Activated CD4-positive, alpha-beta T cell treated with anti-CD3 and anti-CD28 coated beads, Interleukin-2, amount 50 U/mL, for 48 hours (primary cell): ENCODE results near the gene HERPUD1.

ENCODE experiments used
- DNase-seq, 2 experiments: peaks; one replicate each; pipeline ENCODE4 v3.0.0-alpha.2; 2020

Gene HERPUD1

DNA sequence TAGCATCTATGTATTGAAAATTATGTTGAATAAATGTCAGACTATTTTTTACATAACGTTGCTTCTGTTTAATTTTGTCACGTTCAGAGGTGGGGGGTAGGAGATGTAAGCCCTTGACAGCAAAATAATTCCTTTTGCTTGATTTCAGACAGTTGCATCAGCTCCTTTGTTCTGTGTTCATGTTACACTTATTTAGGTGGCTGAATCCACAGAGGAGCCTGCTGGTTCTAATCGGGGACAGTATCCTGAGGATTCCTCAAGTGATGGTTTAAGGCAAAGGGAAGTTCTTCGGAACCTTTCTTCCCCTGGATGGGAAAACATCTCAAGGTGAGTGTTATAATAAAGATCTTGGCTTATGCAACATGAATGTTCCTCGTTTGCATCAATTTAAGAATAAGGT, 4.5 kb downstream of the HERPUD1 start:
- no peak for DNase-seq

DNA sequence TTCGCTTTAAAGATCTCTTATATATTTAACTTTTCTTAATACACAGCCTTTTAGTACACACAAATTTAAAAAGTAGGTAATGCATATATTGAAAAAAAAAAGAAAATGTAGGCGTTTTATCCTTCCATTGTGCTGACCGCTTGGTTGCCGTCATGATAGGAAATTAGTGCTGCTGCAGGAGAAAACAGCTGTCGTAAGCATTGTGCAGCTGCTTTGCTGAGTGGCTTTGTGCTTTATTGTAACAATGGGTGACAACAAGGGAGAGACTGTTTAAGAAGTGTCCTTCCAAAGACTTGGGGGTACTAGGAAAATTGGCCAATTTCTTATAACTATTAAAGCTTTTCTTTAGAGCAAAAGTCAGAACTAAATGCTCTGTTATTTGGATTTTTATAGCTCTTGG, 5.0 kb downstream of the HERPUD1 start:
- DNase-seq, result no peak

DNA sequence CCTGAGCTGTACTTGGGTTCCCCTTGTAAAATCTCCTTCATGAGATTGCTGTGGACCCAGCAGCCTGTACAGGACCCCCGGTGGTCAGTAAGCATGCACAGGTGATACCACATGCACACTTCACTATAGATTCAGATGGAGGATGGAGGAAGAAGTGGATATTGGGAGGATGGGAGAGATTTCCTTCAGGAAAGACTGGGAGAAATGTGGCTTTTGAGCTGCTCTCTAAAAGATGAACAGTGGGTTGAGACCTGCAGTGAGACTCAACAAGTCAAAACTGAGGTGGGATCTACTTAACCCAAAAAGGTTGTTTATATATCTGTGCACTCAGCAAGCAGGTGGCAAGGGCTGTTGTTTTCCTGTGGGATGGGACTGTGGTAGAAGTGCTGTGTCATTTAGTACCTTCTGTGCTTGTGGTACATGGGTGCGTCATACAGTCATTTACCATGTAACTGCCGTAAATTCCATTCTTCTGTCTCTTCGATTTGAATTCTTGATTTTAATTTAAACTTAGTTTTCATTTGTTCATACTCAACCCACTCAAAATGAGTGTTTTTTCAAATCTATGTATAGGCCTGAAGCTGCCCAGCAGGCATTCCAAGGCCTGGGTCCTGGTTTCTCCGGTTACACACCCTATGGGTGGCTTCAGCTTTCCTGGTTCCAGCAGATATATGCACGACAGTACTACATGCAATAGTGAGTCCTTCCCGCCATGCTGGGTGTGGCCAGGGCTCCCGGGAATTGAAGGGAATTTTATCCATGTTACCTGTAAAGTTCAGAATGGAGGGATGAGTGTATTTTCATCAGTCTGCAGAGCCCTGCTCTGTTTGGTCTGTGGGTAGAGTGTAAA, 6.9 kb downstream of the HERPUD1 start:
- peak; percentile 48 to 65 for DNase-seq

DNA sequence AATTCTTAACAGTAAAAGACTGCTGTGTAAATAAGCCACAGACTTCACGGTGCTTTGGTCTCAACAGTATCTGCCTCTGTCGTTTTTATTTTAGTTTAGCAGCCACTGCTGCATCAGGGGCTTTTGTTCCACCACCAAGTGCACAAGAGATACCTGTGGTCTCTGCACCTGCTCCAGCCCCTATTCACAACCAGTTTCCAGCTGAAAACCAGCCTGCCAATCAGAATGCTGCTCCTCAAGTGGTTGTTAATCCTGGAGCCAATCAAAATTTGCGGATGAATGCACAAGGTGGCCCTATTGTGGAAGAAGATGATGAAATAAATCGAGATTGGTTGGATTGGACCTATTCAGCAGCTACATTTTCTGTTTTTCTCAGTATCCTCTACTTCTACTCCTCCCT, 7.9 kb downstream of the HERPUD1 start:
- DNase-seq, result no peak

DNA sequence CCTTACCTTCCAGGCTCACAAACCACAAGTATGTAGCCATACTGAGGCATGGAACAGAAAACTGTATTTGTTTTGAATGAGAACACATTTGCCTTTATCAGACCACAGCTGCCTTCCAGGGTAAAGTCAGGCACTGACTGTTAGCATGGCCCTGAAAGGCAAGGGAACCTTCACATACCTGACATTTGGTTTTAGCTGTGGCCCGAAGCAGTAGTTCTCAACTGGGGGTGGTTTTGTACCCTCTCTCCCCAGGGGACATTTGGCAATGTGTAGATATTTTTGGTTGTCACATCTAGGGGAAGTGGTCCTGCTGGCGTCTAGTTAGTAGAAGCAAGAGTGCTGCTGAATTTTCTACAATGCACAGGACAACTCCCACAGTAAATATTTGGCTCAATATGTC, 9.2 kb downstream of the HERPUD1 start:
- DNase-seq, result no peak

DNA sequence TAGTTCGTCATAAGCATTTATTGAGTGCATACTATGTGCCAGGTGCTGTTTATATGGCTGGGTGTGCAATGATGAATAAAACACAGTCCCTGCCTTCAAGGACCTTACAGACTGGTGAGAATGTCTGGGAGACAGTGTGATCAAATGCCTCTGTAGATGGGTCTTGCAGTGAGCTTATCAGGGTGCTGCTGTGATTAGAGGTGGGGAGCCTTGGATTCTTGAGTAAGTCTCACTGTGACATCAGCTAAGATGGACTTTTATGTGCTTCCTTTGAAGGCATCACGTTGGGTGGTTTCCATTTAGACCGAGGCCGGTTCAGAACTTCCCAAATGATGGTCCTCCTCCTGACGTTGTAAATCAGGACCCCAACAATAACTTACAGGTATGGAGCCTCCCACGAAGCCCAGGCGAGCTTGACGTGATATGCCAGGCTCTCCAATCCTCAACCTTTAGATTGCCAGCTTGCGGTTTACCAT, 10.0 kb downstream of the HERPUD1 start:
- DNase-seq, result no peak

DNA sequence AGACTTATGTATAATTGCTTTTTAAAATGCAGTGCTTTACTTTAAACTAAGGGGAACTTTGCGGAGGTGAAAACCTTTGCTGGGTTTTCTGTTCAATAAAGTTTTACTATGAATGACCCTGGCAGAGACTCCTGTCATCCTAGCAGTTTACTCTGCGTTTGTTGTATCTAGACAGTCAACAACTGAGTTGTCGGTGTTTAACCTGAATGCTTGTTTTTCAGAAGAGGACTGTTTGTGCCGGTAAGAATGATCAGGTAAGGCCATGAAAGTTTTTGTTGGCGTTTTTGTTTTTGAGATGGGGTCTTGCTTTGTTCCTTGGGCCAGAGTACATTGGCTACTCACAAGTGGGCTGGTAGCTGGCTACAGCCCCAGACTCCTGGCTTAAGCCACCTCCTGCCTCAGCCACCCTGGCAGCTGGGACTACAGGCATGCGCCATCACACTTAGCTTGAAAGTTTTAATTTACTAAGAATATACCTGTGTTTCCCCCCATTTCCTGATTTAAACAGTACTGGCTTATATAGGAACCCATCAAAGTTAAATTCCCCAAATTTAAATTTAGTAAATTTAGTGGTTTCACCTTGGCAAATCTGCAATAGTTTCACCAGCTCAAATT, 11.9 kb downstream of the HERPUD1 start:
- DNase-seq, result no peak

DNA sequence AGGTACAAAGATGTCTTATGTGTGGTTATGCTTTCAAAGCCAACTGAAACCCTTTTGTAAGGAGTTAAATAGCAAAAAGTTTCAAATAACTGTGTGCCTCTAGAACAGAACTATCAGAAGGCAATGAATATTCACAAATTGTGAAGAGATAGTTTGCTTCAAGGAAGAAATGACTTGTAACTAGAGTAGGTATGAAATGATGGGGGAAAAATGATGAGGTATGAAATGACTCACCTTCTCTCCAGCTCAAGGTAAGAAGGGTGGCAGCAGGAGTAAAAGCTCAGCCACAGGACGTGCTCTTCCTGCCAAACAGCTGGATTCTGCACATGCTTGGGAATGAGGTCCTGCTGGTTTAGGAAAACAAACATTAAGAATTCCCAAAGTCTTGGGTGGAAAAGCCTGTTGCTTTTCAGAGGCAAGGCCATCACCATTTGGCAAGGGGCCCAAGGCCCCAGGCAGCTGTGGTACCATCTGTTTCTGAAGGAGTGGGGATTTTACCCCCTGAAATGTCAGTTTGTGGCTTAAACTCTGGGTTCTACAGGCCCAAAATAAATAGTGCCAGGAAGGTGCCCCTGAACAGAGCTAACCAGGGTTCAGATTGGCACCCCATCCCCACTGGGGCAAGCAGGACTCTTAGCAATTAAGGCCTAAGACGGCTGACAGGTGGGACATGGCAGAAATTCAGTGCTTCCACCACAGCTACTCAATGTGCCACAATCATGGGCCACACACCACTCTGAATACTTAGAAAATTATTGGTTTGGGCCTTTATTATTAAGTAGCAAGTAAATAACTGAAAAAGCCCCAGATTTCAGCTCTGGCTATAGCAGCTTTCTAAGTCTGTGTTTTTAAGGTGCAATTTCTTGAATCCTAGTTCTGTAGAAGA, 13.3 kb downstream of the HERPUD1 start:
- peak; percentile 38 to 62 for DNase-seq

DNA sequence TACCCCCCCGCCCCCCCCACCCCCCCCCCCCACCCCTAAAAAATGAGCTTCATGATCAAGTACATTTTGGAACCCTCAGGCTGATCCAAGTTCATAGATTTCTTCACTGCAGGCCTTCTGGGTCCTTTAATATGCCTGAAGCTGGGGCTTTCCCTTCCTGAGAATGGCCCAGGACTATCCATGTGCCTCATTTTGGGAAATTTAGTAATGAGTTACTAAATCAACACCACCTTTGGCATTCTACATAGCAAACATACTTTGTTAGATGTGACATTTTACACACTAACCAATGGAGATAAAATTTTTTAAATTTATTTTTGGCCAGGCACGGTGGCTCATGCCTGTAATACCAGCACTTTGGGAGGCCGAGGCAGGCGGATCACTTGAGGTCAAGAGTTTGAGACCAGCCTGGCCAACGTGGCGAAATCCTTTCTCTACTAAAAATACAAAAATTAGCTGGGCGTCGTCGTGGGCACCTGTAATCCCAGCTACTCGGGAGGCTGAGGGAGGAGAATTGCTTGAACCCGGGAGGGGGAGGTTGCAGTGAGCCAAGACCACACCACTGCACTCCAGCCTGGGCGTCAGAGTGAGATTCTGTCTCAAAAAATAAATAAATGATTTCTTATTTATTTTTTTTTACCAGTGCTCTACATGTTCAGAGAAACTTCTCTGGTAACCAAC, 14.0 kb downstream of the HERPUD1 start:
- DNase-seq, result no peak

DNA sequence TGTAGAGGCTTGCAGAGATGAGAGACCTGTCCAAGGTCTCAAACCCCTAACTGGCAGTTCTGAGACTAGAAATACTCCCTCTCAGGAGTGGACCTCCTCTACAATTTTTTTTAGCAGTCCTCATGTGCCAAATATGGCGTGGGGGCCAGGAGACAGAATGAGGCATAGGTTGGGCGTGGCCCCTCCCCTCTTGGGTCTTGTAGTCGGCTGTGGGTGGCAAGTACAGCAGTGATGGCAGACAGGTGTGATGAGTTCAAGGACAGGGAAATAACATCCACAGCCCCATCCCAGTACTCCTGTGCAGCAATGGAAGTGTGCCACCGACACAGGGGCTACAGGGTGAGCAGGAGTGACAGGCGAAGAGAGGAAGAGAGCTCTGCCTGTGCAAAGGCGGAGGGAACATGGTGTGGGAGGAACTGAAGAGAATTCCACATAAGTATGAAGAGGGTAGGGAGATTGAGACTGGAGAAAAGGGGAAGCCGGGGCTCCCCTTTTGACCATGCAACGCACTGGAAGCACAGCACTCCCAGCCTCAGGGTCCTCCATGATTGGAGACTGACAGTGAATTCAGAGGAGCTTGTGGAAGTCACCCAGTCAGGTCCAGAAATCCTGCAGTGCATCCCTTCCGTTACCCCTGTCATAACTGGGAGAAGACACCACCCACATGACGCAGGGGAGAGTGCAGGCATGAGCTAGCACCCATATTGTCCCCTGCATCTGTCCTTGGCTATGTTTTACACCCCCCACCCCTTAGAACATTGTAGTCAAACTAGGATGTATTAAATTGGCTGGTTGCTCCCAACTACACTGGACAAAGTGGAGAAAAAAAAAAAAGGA, 15.0 kb downstream of the HERPUD1 start:
- DNase-seq, result peak in 1 of 2 experiments; percentile 20

DNA sequence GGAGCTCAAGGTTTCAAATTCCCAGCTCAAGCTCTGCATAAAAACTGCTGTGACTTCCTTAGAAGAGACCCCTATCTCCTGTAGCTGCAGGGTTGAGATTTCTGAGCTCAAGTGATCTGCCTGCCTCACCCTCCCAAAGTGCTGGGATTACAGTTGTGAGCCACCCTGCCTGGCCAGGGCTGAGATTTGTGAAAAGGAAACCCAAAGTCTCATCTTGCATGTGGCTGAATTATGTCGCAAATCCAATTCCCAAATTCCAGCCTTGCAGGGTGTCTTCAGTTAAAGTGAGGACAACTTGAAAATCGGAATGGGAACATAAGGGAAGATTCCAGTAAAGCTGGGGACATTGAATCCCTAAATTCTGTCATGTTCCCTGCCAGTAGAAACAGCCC, 15.7 kb downstream of the HERPUD1 start:
- DNase-seq, result no peak

DNA sequence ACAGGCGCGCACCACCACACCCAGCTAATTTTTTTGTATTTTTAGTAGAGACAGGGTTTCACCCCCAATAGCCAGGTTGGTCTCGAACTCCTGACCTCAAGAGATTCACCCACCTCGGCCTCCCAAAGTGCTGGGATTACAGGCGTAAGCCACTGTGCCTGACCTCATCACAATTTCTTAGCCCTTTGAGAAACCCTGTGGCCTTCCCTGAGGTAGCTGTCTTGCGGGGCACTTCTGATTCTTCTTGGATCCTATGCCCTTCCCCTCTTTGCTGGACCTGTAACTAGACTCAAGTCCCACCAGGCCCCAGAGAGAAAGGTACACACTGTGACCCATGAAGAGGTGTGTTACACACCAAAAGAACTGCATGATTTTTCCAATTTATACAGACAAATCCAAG, 16.3 kb downstream of the HERPUD1 start:
- DNase-seq, result no peak

DNA sequence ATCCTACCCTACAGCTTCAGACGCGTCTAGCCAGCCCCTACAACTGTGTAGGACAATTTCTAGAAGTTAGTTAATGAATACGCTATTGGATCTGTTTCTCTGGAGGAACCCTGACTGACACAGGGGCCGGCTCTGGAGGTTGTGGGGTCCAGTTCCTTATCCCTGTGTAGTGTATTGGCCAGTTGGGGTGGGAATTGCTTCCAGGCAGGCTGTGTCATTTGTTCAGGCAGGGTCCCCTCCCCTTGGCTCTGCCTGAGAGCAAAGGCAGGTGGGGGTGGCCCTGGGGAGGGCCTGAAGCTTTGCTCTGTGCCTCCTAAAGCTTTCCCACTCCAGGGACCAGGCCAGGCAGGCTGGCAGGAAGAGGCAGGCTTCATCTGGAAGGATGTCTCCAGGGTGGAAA, 18.1 kb downstream of the HERPUD1 start:
- DNase-seq, result no peak

DNA sequence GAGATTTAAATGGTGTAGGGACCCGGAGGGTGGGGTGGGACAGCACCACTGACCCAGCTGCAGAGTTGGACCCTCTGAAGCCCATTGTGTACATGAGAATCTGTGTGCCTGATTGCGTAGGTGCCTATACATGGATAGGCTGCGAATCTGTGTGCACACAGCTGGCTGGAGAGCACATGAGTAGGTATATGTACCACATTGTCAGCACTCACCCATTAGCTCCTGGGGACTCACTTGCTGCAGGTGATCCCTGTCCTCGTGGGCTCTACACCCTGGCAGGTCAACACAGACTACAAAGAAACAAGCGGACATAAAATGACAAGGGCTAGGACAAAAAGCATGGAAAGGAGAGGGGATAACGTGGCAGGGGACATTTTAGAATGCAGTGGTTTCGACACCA, 18.5 kb downstream of the HERPUD1 start:
- DNase-seq, result no peak

DNA sequence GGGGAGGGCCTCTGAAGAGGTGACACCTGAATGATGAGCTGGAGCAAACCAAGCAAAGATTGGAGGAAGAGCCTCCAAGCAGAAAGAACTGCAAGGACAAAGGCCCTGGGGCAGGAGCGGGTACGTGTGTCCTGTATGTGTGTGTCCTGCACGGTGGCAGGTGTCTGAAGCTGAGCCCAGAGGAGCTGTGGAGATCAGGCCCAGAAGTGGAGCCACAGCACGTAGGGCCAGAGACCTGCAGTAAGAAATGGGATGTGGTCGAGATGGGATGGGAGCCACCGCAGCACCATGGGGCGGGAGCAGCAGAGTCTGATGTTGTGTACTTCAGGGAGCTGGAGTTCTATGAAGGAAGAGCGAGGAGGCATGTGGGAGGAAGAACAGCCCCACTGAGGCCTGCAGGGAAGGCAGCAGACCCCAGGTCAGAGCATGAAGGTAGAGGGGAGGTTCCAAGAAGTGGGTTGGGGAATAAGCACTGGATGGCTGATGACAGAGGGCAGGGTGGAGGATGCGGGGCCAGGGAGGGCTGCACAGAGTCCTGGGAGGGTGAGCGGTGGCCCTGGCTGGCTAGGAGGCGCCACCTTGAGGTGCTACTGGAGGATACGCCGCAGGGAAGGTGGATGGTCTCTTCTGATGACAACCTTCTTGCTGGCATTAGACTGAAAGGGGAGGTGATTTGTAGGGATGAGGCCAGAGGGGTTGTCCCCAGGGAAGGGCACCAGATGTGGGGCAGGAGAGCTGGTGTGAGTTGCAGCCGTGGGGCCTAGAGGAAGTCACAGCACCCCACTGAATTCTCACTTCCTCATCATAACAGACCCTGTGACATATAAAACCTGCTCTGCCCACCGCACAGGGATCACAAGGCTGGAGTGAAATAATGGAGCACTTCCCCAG, 19.2 kb downstream of the HERPUD1 start:
- peak; percentile 68 to 76 for DNase-seq

DNA sequence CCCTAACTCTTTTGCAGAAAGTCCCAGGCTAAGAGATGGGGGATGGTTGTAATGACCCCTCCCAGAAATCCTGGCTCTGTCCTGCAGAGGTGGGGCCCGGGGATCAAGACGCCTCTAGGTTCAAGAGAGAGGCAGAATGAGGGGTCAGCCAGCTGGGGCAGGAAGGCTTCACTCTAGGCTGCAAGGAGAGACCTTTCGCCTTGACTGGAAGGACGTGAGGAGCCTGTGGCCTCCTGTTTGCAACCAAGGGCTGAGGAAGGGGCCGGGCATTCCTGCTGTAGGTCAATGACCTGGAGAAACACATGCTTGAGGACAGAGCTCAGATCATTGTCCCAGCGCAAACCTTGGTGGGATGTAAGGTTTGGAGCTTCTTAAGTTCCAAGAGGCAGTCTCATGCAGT, 21.1 kb downstream of the HERPUD1 start:
- DNase-seq, result no peak

DNA sequence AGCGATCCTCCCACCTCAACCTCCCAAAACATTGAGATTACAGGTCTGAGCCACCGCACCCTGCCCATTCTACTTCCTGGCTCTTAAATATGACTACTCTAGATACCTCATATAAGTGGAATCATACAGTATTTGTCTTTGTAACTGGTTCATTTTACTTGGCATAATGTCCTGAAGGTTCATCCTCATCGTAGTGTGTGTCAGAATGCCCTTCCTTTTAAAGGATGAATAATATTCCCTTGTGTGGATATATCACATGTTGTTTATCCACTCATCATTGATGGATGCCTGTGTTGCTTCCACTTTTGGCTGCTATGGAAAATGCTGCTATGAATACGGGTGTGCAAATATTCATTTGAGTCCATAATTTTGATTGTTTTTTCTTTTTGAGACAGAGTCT, 24.1 kb downstream of the HERPUD1 start:
- DNase-seq, result no peak

DNA sequence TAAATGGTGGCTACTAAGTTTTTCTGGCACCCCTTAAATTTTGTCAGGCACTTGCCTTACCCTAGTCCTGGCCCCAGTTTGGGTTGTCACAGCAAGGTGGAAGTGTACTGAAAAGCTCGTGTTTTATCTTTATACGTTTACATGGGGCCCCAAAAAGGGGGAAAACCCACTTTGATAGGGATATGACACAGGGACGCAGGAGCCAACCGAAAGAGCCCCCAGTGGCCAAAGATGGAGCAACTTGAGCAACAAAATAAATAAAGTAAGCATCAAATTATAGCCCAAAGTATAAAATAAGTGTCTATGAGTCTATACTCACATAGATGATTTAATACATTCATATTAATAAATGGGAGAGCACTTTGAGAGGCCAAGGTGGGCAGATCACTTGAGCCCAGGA, 24.8 kb downstream of the HERPUD1 start:
- no peak for DNase-seq

DNA sequence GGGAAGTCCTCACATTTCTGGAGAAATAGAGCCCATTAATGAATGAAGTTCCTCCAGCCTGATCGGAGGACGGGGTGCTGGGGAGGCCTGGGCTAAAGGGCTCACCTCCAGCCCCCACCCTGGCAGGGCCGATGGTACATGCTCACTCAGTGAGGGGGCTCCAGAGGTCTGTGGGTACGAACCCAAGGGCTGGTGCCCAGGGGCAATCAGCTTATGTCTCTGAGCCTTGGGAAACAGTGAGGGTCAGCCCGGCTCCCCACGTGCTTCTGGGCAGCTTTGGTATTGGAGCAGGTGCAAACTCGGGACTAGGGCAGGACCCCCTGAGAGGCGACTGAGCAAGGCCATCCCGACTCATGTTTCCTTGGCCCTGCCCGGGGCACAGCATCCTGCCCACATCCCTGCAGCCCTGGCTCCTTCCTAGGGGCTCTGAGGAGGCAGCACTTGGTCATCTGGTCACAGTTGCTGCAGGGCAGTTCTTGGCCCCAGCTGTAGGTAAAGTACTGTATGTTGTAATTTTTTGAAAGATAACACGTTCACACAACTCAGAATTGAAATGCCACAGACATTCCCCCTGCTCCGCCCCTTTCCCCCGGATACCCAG, 28.8 kb downstream of the HERPUD1 start:
- no peak for DNase-seq

DNA sequence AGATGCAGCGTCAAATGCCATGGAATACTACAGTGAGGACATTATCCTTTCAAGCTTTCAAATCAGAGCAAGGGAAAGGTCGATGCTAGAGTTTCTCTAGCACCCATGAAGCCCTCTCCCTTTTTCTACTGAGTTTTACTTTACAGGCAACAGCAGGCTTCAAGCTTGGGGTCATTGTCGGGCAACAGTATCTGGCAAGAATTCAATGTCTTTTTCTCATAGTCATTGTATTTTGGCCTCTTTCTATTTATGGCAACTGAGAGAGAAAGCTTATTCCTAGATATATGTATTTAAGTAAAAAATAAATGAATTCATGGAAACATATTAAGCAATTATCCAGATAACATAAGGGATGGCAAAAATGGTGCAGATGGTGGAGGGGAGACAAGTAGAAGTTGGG, 29.4 kb downstream of the HERPUD1 start:
- DNase-seq, result no peak
